ENCODE measurements around the gene UQCR10.

UQCR10 gene

GRCh38 chr22:29799217-29799680, 32.1 kb downstream of the UQCR10 start:
- no peak for DNase-seq

DNA sequence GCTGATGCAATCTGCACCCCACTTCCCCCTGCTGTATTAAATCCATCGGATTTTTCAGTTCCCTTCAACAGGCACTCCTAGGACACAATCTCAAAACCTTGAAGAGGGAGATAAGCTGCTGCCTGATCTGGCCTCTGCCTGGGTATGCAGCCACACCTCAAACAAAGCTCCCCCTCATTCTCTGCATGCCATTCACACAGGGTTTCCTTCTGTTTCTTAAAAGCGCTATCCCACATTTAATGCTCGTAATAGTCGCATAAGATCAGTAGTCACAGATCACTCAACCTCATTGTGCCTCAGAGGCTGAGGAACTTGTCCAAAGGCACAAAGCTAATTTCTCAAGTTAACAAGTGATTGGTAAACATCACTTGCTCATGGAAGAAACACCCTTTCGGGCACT, 34.0 kb downstream of the UQCR10 start:
- no peak for DNase-seq

DNA sequence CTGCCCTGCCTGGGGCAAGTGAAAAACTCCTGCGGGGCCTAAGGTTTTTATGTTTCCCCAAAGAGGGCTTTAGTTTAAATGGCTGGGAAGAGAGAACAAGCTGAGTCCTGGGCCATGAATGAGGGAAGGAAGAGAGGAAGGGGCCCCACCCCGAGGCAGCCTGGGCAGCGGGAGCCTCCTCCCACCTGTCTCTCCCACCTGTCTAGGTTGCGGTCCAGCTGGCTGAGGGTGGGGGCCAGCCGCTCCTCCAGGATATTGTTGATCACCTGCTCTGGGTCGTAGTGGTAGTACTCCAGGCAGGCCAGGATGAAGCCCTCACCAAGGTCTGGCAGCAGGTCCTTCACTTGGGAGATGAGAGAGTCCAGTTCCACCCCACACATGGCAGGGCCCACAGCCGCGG, 34.6 kb downstream of the UQCR10 start:
- no peak for DNase-seq

DNA sequence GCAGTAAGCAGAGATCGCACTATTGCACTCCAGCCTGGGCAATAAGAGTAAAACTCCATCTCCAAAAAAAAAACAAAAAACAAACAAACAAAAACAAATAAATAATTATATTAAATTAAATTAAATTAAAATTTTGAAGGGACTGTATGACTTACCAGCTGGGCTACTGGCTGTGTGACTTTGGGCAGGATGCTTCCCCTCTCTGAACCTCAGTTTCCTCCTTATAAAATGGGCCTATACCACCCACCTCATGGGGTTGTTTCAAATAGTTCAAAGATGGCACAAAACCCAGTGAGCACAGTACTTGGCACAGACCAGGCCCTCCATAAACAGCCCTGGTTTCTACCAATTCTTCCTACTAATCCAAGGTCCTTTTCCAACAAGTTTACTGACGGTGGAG, 36.0 kb downstream of the UQCR10 start:
- no peak for DNase-seq

GRCh38 chr22:29804985-29805384, 37.8 kb downstream of the UQCR10 start:
- no peak for DNase-seq

DNA sequence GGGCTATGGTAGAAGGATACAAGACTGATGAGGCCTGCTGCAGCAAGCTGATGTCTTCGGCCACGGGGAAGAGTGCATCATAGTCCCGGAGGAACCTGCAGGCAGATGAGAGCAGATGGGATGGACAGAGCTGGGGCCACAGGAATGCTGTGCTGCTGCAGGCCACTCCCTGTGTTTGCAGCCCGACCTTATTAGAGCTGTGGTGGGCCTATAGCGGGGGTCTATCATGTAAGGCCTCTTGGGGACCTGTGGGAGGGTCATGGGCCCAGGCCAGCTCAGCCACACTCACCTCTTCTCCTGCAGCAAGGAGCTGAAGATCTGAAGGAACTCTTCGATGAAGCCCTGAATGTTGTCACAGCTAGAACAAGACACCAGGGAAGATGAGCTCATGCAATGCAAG, 39.0 kb downstream of the UQCR10 start:
- no peak for DNase-seq

DNA sequence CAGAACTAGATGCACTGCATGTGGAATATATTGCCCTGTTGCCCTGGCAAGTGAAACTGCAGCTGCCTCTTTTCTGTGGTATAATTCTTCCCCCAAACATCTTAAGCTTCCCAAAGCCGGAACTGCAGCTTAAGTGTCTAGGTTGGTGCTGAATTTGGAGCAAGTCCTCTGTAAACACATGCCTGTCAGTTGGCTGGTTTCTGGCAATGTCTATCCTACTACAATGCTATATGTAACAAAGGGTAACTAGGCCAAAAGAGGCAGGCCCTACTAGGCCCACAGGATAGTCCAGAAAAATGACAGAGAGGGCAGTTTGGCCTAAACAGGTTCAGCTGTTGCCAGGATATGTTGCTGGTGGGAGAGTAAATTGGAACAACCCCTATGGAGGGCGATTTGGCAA, 43.0 kb downstream of the UQCR10 start:
- DNase-seq, result no peak

DNA sequence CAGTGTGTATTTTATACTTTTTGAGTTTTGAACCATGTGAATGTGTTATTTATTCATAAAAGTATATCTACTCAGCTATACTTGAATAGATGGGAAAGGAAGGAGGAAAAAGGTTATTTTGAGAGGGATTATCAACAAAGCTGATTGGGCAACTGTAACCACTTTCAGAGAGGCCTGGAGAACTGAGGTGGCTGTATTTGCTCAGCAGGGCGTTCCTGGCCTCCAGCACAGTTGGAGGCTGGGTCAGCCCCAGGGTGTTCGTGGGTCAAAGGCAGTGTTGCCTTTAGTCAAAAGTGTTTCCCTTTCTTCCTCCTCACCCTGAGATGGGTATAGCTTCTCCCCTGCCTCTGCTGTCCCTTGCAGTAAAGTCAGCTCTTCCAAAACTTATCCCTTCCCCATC, 44.2 kb downstream of the UQCR10 start:
- DNase-seq, result peak in 1 of 2 experiments; percentile 5

DNA sequence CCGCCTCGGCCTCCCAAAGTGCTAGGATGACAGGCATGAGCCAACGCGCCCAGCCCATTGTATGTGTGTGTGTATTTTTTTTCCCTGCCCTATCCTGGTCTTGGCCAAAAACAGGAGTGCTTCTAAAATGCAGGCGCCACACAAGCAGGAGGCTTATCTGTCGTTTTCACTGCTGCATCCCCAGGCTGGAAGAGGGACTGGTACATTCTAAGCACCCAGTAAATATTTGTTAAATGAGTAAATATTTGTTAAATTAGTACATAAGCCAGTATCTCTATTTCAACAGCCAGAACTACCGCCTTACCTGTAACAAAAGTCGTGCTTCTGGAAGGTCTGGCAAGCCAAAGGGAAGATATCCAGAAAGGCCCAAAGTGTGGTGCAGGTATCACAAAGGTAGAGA, 46.0 kb downstream of the UQCR10 start:
- no peak for DNase-seq

DNA sequence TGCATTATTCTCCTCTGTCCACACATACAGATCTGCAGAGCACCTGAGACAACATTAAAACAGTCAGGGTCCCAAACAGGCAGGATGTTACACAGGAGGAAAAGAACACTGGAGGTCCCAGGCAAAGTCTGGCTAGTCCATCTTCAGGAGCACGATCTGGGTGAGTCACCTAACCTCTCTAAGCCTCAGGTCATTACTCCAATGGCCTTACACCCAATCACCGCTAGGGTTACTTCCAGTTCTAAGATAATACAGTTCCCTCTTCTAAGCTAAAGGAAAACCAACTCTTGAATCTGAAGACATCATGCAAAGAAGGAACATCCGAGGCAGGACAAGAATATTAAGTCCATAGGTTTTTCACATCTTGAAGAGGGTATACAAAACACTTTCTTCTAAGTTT, 46.4 kb downstream of the UQCR10 start:
- DNase-seq, result no peak

DNA sequence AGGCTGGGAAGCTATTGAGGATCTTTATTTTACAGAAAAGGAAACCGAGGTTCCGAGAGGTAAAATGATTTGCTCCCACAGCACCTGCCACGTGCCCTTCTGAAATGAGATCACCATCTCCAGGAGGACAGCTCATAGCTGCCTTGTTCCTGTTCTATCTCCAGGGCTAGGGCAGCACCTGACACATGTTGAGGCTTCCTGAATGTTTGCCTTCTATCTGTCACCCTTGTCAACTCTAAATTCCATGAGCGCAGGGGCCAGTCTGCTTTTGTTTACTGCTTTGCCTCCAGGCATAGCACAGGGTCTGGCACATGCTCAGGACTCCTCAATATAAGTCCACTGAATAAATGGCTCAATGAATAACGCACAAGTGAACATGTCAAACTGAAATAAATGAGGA, 46.8 kb downstream of the UQCR10 start:
- no peak for DNase-seq

DNA sequence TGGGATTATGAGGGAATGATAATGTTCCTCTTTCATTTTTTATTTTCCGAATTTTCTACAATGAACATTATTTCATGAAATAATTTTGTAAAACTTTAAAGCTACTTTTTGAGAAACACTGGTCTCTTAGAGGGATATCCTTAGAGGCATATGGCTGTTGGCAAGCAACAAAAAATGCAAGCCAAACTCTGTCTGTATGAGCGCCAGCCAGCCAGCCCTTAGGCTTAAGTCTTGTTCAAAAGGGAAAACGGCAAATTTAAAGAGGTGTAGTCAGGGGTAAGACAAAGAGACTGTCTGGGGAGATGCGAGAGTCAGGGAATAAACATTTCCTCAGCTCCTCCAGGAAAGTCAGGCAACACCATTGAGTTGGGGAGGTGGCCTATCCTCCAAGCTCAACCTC, 48.4 kb downstream of the UQCR10 start:
- no peak for DNase-seq

DNA sequence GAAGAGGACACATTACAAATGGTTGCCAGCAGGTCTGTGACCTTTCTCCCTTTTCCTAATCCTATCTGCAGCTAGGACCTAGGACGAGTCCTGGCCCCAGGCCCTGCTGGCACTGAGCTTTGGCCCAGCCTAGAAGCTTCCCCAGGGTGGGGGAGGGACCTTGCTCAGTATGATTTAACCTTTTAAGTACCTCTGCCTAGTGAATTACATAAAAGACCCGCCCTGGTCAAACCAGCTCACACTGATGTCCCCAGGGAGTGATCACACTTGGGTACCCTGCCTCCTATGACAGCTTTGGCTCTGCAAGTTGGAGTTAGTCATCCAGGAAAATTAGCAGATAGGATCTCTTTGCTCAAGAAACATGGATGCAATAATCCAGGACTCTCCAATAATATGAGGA, 49.0 kb downstream of the UQCR10 start:
- no peak for DNase-seq

GRCh38 chr22:29816539-29816938, 49.4 kb downstream of the UQCR10 start:
- DNase-seq, result no peak

DNA sequence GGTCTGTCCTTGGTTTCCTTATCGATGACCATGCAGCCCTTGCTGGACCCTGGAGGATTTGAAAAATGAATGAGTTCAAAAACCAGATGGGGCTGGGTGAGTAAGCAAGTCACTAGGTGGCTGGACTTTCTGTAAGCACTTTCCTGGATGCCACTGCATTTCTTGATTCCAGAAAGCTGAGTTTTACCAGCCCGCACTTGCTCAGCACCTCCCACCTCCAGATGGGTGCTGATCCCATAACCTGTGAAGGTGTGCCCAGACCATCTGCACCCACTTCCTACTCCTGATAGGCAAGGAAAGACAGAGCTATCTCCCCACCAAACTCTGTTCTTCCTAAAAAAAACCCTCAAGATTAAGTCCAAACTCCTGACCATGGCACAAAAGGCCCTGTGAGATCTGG, 49.8 kb downstream of the UQCR10 start:
- DNase-seq, result no peak

- DNase-seq, result no peak
These were observed 50.6 kb downstream of the UQCR10 start for GRCh38 chr22:29817724-29818123.

DNA sequence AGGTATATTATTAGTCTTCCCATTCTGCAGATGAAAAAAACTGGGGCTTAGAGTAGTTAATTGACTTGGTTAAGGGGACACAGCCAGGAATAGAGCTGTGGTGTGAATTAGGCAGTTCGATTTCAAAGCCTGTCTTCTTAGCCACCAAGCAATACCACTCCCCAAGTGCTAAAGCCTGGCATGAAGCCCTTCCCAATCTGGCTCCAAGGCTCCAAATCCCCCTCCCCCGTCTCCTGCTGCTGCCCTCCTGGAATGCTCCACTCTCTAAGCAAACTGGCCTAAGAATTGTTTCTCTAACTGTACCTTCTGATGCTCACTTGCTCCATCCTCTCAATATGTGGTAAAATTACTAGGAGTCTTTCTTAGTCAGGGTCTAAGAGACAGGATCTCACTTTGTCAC, 52.3 kb downstream of the UQCR10 start:
- DNase-seq, result no peak

Measured in NCI-H2081 (cell line).